Right lobe of liver (tissue), 6 donors: ENCODE measurements around the gene TMPRSS7. TPM values are rescaled to one million over a fixed set of nuclear protein-coding genes. Genes with fewer than 3 reads are reported as not detected.
A peak's percentile ranks its signal among the peaks of the same experiment; 100 is the strongest.
"Not testable (repeated sequence)": the region's sequence is repeated elsewhere in the genome, so short reads cannot be mapped to it uniquely, and the experiment has no call there.

ENCODE experiments used
- ATAC-seq, 4 donors: fragments of 200-7000 bp; cut with Tn5 transposase; one replicate each; pipeline ENCODE4 v1.9.1; 2020; ENCODE audit warnings: mild to moderate bottlenecking in 4 of 4, moderate library complexity in 4 of 4
- DNase-seq, 3 donors: peaks; one replicate each; pipeline ENCODE4 v3.0.0-alpha.2; 2020
- H3K27ac ChIP-seq, 3 donors: fragments of 200-600 bp; one replicate each; pipeline ENCODE4 v1.8.0; 2022
- H3K27me3 ChIP-seq, 2 donors: fragments of 200-600 bp; one replicate each; pipeline ENCODE4 v1.8.0; 2022
- H3K36me3 ChIP-seq, 4 donors: fragments of 200-600 bp; sonication (generic) in 1 of 4; one replicate each; pipeline versions ENCODE4 v1.5.1 to v1.8.0; 2017 to 2022; ENCODE audit warnings: control low read depth in 1 of 4
- H3K4me1 ChIP-seq, 4 donors: fragments of 200-600 bp; sonication (generic) in 1 of 4; one replicate each; pipeline versions ENCODE4 v1.5.1 to v1.8.0; 2017 to 2022; ENCODE audit warnings: control low read depth in 1 of 4
- H3K4me3 ChIP-seq, 3 donors: fragments of 200-600 bp; one replicate each; pipeline ENCODE4 v1.8.0; 2022
- H3K9me3 ChIP-seq, 4 donors: fragments of 200-600 bp; sonication (generic) in 1 of 4; one replicate each; pipeline versions ENCODE4 v1.5.1 to v1.8.0; 2017 to 2022; ENCODE audit warnings: control low read depth in 1 of 4
- CTCF ChIP-seq, 4 donors: fragments of 200-600 bp in 3 of 4; fragments of 450-650 bp in 1 of 4; IDR thresholded peaks; one replicate each; pipeline versions ENCODE4 v1.5.1 to v1.8.0; 2016 to 2022; ENCODE audit warnings: antibody characterized with exemption in 4 of 4, mild to moderate bottlenecking in 2 of 4
- POLR2A ChIP-seq: fragments of 450-650 bp; IDR thresholded peaks from one replicate; pipeline ENCODE4 v1.6.1; 2017; ENCODE audit warnings: antibody characterized with exemption, mild to moderate bottlenecking
- WGBS: methylation state at CpG from one replicate; pipeline ENCODE4 v1.1.6; 2018; ENCODE audit warnings: low coverage, low lambda C conversion rate; ENCODE audit not compliant: insufficient coverage; ENCODE audit errors: missing lambda C conversion rate; 5-methylcytosine and 5-hydroxymethylcytosine counted together
- intact Hi-C, 2 donors: fragments of 100-400 bp; cut with DNase I; formaldehyde crosslinking; loops; one replicate each; pipeline versions ENCODE4 v1.11.2 to v1.14.1; 2022
- total RNA-seq, 6 experiments: library from RNA; depleted of rRNA in 2 of 6; stranded (reverse); fragments of >200 nt in 2 of 6; fragmentation: NEBNext Ultra II Directional in 3 of 6; extraction: Animal tissue kit (Norgen Biotek cat#: 25700) in 3 of 6; gene quantifications; one replicate each; pipeline versions ENCODE4 v1.1.0 to v1.2.4, GENCODE V29; 2016 to 2023
- donor health status: DM: no; HTN: yes; CAD: no.
- donor health status: DM: no; HTN: no; CAD: no.
- donor health status: DM: no; HTN: no; CAD: no.
- donor health status: DM: no; HTN: yes; CAD: no.
- donor health status: DM: no; HTN: yes; CAD: no.

TMPRSS7 gene
- total RNA-seq, 6 experiments from 2014 or later: not detected

DNA sequence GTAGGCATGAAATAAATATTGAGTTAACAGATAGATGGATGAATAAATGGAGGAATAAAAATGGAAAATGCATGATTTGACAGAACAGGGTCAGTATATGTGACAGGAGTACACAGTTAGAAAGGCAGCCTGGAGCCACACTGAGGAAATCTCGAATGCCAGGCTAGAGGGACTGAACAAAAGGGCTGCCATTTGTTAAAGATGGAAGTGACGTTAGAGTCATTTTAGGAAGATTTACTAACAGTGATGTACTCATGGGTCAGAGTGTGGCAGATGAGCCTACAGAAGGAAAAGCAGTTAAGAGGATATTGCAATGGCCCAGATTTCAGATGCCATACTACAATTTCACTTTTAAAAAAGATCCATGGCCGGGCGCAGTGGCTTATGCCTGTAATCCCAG lies 7.4 kb upstream of the TMPRSS7 start:
- no peak for DNase-seq
- Histone ChIP-seq H3K9me3 (no peaks in the 10 kb centered on the region), H3K4me3 (no peak overlapping the region), H3K36me3 (no peaks in the 10 kb centered on the region), H3K27ac (no peak overlapping the region), H3K4me1 (no peaks in the 10 kb centered on the region), H3K27me3 (no peaks in the 10 kb centered on the region)
- no peak for ATAC-seq
- 95% methylated on average over 3 of the region's 4 CpGs for WGBS
- TF ChIP-seq CTCF (IDR thresholded peaks at IDR 0.05) (no peak), POLR2A (no peak)
- intact Hi-C loops: no loop called here

DNA sequence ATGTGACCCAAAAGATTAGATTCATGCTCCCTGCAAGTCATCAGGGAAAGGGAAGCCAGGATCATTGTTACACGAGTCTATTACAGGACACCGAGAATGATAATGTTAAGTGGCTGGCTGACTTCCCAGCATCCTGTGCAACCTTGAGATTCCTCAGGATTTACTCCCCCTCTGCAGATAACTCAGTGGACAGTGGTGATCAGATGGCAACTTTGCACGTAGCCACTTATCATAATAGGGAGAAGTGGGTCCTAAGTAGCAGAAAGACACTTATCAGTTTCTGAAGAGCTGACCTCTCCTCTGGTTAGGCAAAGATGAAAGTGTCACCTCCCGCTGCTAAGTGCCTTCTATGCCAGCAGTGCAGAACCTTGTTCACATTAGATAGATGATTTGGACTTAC lies 6.7 kb upstream of the TMPRSS7 start:
- intact Hi-C loops: no loop called here
- DNase-seq: no peak
- H3K27me3 ChIP-seq: no peaks in the 10 kb centered on the region
- H3K4me1 ChIP-seq: no peaks in the 10 kb centered on the region
- H3K4me3 ChIP-seq: no peak overlapping the region
- H3K9me3 ChIP-seq: no peaks in the 10 kb centered on the region
- ATAC-seq: peak; percentile 69 to 85 (median 77)
- no peak for TF ChIP-seq POLR2A
- no peak for TF ChIP-seq CTCF (IDR thresholded peaks at IDR 0.05)
- WGBS: 60% methylated on average over 1 of the region's 4 CpGs
- H3K36me3 ChIP-seq: no peaks in the 10 kb centered on the region
- H3K27ac ChIP-seq: no peak overlapping the region

GRCh38 chr3:112030901-112031300 lies 3.6 kb upstream of the TMPRSS7 start:
- Histone ChIP-seq H3K9me3 (no peaks in the 10 kb centered on the region), H3K4me1 (no peaks in the 10 kb centered on the region), H3K27me3 (no peaks in the 10 kb centered on the region), H3K27ac (no peak overlapping the region), H3K4me3 (no peak overlapping the region), H3K36me3 (no peaks in the 10 kb centered on the region)
- ATAC-seq: no peak
- DNase-seq: no peak
- 83% methylated on average over 5 of the region's 5 CpGs for WGBS
- intact Hi-C loops: no loop called here
- TF ChIP-seq POLR2A (no peak), CTCF (IDR thresholded peaks at IDR 0.05) (no peak)

DNA sequence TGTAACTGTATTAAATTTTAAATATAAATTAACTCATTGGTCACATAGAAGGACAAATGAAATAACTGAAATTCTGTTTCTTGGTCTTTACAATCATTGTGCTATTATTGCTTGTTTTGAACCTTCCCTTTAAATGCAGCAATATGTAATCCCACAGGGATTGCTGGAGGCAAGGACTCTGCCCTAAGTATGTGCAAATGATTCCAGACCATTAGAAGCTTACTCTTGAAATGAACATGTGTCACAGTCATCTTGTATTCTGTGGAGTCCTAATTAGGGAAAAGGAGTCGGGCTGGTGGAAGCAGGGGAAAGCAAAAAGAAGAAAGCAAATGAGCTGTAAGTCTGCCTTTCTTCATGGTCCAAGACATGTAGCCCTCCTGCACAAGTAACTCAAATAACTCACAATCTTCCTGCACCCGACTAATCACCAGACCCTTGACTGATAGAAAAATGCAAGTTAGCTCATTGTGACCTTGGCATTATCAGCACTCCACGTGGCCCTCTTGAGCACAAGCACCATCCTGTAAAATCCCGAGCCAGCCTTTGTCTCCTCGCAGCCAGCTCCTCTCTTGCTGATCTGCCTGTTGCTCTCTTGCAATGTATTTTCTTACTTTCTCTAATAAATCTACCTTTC lies 2.3 kb upstream of the TMPRSS7 start:
- Histone ChIP-seq H3K9me3 (no peaks in the 10 kb centered on the region), H3K4me1 (no peaks in the 10 kb centered on the region), H3K27ac (no peak overlapping the region), H3K4me3 (no peak overlapping the region), H3K27me3 (no peaks in the 10 kb centered on the region), H3K36me3 (no peaks in the 10 kb centered on the region)
- ATAC-seq (no peak), DNase-seq (no peak)
- 57% methylated on average over 5 of the region's 5 CpGs for WGBS
- TF ChIP-seq POLR2A (no peak), CTCF (IDR thresholded peaks at IDR 0.05) (no peak)
- intact Hi-C loops: no loop called here

- H3K4me3 ChIP-seq: no peak overlapping the region
- no peaks in the 10 kb centered on the region for H3K36me3 ChIP-seq
- H3K4me1 ChIP-seq: no peaks in the 10 kb centered on the region
- 83% methylated on average over 3 of the region's 3 CpGs for WGBS
- no peak for TF ChIP-seq CTCF (IDR thresholded peaks at IDR 0.05)
- TF ChIP-seq POLR2A: no peak
- H3K27ac ChIP-seq: no peak overlapping the region
- H3K27me3 ChIP-seq: no peaks in the 10 kb centered on the region
- intact Hi-C loops: no loop called here
- no peak for ATAC-seq
- no peak for DNase-seq
- no peaks in the 10 kb centered on the region for H3K9me3 ChIP-seq
Observed at GRCh38 chr3:112035241-112035640, 705 bp downstream of the TMPRSS7 start.

GRCh38 chr3:112037194-112037593 lies 2.7 kb downstream of the TMPRSS7 start:
- H3K27me3 ChIP-seq, H3K27ac ChIP-seq, H3K36me3 ChIP-seq, H3K9me3 ChIP-seq, intact Hi-C loops, ATAC-seq, H3K4me1 ChIP-seq, H3K4me3 ChIP-seq, DNase-seq: not testable (repeated sequence)
- 46% methylated on average over 3 of the region's 4 CpGs for WGBS
